HG03378 (cell line): Measurements from ENCODE around the gene HECA.
"Not testable (repeated sequence)": the region's sequence is repeated elsewhere in the genome, so short reads cannot be mapped to it uniquely, and the experiment has no call there.

ENCODE experiments used
- ATAC-seq: cut with Tn5 transposase; IDR thresholded peaks from one replicate; pipeline ENCODE4 v1.9.1; 2021; ENCODE audit warnings: mild to moderate bottlenecking, moderate library complexity; ENCODE audit not compliant: unreplicated experiment

The HECA gene

DNA sequence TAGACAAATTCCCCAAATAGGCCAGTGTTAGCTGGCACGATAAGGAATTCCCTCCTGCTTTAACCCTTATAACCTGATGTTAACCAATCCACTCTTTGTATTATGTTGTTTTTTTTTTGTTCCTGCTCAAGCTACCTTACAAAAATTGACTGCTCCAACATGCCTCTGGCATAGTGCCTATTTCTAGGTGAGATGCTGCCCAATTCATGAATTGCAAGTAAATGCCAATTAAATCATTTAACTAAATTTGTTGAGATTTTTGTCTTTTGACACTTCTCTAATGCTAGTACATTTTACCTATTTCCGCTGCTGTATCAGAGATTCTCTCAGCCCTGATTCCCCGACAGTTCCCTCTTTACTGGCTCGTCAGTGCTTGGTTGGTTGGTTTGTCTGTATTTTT is 66.5 kb downstream of the HECA start:
- ATAC-seq, result no peak

DNA sequence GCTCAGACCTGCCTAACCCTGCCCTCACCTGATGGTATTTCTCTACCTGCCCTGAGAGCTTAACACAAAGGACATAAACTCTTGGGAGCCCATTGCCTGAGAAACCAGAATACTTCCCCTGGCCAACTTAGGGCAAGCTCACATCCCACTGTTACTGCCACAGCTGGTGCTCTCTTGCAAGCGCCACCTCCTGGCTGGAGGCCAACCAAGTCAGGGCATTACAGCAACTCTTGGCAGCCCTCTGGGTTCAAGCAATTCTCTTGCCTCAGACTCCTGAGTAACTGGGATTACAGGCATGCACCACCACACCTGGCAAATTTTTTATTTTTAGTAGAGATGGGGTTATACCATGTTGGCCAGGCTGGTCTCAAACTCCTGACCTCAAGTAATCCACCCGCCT is 70.1 kb downstream of the HECA start:
- no peak for ATAC-seq

DNA sequence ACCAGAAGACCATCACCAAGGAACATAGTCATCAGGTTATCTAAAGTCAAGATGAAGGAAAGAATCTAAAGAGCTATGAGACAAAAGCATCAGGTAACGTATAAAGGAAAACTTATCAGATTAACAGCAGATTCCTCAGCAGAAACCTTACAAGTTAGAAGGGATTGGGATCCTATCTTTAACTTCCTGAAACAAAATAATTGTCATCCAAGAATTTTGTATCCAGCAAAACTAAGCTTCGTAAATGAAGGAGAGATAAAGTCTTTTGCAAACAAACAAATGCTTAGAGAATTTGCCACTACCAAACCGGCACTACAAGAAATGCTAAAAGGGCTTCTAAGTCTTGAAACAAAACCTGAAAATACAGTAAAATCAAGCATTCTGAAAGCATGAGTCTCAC is 71.0 kb downstream of the HECA start:
- no peak for ATAC-seq

DNA sequence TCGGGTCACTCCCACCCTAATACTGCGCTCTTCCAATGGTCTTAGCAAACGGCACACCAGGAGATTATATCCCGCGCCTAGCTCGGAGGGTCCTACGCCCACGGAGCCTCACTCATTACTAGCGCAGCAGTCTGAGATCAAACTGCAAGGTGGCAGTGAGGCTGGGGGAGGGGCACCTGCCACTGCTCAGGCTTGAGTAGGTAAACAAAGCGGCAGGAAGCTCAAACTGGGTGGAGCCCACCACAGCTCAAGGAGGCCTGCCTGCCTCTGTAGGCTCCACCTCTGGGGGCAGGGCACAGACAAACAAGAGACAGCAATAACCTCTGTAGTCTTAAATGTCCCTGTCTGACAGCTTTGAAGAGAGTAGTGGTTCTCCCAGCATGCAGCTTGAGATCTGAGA is 75.9 kb downstream of the HECA start:
- not testable (repeated sequence) for ATAC-seq

DNA sequence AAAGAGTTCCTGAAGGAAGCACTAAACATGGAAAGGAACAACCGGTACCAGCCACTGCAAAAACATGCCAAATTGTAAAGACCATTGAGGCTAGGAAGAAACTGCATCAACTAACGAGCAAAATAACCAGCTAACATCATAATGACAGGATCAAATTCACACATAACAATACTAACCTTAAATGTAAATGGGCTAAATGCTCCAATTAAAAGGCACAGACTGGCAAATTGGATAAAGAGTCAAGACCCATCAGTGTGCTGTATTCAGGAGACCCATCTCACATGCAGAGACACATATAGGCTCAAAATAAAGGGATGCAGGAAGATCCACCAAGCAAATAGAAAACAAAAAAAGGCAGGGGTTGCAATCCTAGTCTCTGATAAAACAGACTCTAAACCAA is 77.6 kb downstream of the HECA start:
- not testable (repeated sequence) for ATAC-seq

DNA sequence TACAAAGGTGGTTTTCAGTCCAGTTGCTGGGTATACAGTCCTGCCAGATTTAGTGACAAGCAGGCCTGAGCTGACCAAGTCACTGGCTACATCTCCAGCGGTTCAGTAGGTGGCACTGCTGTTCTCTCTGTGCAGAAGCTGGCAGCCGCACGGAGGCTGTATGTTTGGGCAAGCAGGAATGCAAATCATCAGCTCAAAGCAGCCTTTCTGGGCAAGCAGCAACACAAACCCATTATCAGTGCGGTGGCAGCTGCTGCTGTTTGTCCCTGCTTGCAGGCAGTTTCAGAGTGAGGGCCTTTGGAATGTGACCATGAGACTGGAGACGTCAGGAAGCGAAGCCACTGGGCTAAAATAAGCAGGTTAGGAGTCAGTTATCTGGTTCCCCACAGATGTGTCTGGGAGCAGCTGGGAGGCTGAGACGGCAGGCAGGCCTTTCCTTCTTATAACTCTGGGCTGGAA is 84.4 kb downstream of the HECA start:
- ATAC-seq, result peak; percentile 100

DNA sequence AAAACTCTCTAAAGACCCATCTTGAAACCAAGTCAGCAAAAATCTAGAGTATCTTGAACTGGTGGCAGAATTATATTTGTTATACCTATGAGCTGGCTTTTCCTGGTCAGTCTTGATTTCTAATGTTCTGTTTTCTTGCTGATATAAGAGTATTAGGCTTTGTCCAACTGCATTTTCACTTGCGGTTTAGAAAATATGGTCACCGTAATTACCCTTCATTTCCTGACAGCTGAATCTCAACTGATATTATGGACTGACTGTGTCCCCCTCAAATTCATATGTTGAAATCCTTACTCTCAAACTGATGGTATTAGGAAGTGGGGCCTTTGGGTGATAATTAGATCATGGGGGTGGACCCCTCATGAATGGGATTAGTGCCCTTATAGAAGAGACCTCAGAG is 84.9 kb downstream of the HECA start:
- ATAC-seq, result no peak

DNA sequence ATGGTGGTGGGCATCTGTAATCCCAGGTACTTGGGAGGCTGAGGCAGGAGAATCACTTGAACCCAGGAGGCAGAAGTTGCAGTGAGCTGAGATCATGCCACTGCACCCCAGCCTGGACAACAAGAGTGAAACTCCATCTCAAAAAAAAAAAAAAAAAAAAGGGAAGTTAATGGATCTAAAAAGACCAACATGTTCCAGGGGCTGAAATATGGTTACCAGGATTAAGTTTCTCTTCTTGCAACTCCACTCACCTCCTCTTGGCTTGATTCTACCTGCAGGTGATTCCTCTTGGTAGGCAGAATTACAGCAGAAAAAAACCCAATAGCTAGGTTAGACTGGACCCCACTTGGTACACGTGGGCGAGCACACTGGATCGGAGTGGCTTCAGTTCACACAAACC is 93.5 kb downstream of the HECA start:
- ATAC-seq, result not testable (repeated sequence)
